SK-N-MC (cell line): ENCODE results near the gene FBXL4.

ENCODE experiments used
- EZH2 ChIP-seq: fragments of 200-600 bp; sonication (generic); IDR thresholded peaks from one replicate; pipeline ENCODE4 v1.6.1; 2017; ENCODE audit warnings: antibody characterized with exemption
- POLR2AphosphoS5 ChIP-seq: IDR thresholded peaks from 2 replicates; pipeline ENCODE4 v1.6.1; 2012; ENCODE audit warnings: mild to moderate bottlenecking, low read depth, low read length, borderline replicate concordance

DNA sequence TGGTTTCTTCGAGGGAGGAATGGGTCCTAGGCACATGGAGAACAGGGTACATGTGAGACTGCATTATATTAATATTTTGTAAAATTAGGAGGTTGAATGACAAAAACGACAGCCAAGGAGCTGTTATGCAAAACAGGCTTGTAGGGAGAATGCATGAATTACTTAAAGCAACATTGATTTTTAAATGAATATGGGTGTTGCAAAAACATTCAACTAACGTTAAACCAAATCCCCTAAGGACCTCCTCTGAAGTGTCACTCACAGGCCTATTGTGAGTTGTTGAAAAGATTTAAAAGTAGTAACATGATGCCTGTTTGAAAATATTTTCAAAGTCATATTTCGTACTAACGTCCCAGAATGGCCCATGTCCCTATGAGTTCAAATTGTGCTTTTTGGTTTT is 21.9 kb downstream of the FBXL4 start:
- TF ChIP-seq EZH2 (no peak), POLR2AphosphoS5 (no peak)
